ENCODE data around the gene SPDEF. TPM values are rescaled to one million over a fixed set of nuclear protein-coding genes. Genes with fewer than 3 reads are reported as not detected.

Gene SPDEF
- total RNA-seq, 1 experiment from 2014 or later = 0.85 TPM

DNA sequence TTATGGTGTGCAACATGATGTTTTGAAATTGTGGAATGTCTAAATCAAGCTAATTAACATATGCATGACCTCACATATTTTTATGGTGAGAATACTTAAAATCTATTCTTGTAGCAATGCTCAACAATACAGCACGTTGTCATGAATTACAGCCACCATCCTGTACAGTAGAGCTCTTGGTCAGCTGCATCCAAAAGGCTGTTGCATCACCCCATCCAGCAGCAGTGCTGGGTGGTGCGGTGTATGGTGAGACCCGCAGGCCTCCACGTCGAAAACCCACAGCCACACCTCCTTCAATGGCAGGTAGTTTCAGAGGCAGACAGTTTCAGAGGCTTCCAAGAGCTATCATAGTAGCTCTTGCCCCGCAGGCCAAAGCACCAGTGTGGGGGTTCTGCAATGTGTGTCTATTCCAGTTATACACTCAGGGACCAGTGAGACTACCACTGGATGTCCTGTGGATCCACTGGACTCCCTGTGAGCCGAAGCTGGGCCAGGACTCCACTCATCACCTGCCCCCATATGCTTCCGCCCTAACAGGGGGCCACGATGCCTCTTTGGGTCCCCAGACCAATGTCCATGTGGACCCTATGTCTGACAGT lies 66.8 kb downstream of the SPDEF start:
- Histone ChIP-seq H3K79me2 (ENCODE audit: low read depth) (no peaks in the 10 kb centered on the region), H3K4me2 (no peak overlapping the region), H3K27me3 (ENCODE audit: insufficient read depth, low read depth) (no peaks in the 10 kb centered on the region), H3K9me3 (ENCODE audit: insufficient read depth, low read depth) (no peaks in the 10 kb centered on the region), H3K27ac (no peak overlapping the region), H3K4me3 (no peak overlapping the region), H3K9me2 (ENCODE audit: insufficient read depth) (no peaks in the 10 kb centered on the region), H2AFZ (no peak overlapping the region), H3F3A (ENCODE audit: insufficient read depth, low read depth) (peaks cover 12% of the 10 kb centered on the region), H3K36me3 (ENCODE audit: low read depth) (no peaks in the 10 kb centered on the region), H4K20me1 (ENCODE audit: insufficient read depth) (no peaks in the 10 kb centered on the region), H3K4me1 (replicated peaks; ENCODE audit: insufficient read depth) (peaks cover 17% of the 10 kb centered on the region)
- intact Hi-C loops (cut with micrococcal nuclease; ENCODE audit: unreplicated experiment) = no loop called here
- DNase-seq = no peak
- ChIA-PET CTCF (interaction anchor here (0.7 kb wide), 1 partner anchor 27 kb away, joined by 6 read pairs; no protein-coding TSS in a partner anchor), POLR2A (ENCODE audit: unreplicated experiment) (no interaction called here)
- BruUV-seq (replicated peaks) = no TSS peak
- no peak for TF ChIP-seq EZH2 (IDR thresholded peaks at IDR 0.05; ENCODE audit: low read depth)
- TF ChIP-seq, protein P1, sequence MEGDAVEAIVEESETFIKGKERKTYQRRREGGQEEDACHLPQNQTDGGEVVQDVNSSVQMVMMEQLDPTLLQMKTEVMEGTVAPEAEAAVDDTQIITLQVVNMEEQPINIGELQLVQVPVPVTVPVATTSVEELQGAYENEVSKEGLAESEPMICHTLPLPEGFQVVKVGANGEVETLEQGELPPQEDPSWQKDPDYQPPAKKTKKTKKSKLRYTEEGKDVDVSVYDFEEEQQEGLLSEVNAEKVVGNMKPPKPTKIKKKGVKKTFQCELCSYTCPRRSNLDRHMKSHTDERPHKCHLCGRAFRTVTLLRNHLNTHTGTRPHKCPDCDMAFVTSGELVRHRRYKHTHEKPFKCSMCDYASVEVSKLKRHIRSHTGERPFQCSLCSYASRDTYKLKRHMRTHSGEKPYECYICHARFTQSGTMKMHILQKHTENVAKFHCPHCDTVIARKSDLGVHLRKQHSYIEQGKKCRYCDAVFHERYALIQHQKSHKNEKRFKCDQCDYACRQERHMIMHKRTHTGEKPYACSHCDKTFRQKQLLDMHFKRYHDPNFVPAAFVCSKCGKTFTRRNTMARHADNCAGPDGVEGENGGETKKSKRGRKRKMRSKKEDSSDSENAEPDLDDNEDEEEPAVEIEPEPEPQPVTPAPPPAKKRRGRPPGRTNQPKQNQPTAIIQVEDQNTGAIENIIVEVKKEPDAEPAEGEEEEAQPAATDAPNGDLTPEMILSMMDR (conservative IDR thresholded peaks at IDR 0.05) = no peak

Other genes starting within 250 kb of the SPDEF start
- 16.8 and 19.1 TPM in 2 replicates for gene NUDT3, start 163.7 kb downstream of the SPDEF start, total RNA-seq (2021)
- gene RPS10, start 130.3 kb downstream of the SPDEF start, total RNA-seq (2021) = 1,786 and 2,008 TPM in 2 replicates
- 5.0 and 6.4 TPM in 2 replicates for gene PACSIN1, start 90.3 kb downstream of the SPDEF start, total RNA-seq (2021)
- 57.8 and 68.9 TPM in 2 replicates for gene ILRUN, start 140.4 kb upstream of the SPDEF start, total RNA-seq (2021)
- 142 and 162 TPM in 2 replicates for gene SNRPC, start 201.2 kb upstream of the SPDEF start, total RNA-seq (2021)
- gene BLTP3A, start 235.8 kb upstream of the SPDEF start, total RNA-seq (2021) = 18.2 and 22.3 TPM in 2 replicates